Measurements from ENCODE around the gene TRIO. TPM values are rescaled to one million over a fixed set of nuclear protein-coding genes. Genes with fewer than 3 reads are reported as not detected.

The TRIO gene
- total and polyA plus RNA-seq, 3 experiments from 2014 or later, result 0.89 to 4.4 (median 4.2) TPM

DNA sequence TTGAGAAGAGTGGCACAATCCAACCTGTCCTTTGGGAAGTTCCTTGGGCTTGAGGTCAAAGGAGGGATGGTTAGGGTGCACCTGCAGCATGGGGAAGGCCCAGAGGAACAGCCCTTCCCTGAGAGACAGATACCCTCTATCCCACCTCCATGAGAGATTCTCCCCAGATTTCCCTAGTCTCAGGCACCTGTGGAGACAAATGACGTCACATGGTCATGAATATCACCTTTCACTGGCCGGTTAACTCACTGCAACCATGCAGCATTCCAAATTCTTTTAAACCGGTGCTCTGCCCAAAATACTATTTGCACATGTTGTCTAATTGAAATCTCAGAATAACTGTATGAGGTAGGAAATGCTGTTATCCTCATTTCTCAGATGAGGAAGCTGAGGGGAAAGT, 15.6 kb upstream of the TRIO start:
- Mint-ChIP-seq H3K4me1 (no peaks in the 10 kb centered on the region), H3K4me3 (no peak overlapping the region), H3K27ac (no peak overlapping the region), H3K36me3 (no peaks in the 10 kb centered on the region), H3K27me3 (peaks cover 0 to 10% of the 10 kb centered on the region in 2 donors), H3K9me3 (peaks cover 0 to 3% (median 0%) of the 10 kb centered on the region in 5 donors)
- Histone ChIP-seq H3K9me3 (ENCODE audit: low read length) (no peaks in the 10 kb centered on the region), H3K4me1 (ENCODE audit: insufficient read depth, low read length) (no peaks in the 10 kb centered on the region), H3K27ac (ENCODE audit: low read depth, low read length) (no peak overlapping the region), H3K36me3 (ENCODE audit: insufficient read depth, low read length) (no peaks in the 10 kb centered on the region), H3K4me3 (ENCODE audit: low read length) (no peak overlapping the region), H3K27me3 (ENCODE audit: insufficient read depth, low read length, poor library complexity, severe bottlenecking) (no peaks in the 10 kb centered on the region)
- no peak for DNase-seq
- ChIA-PET POLR2A (no interaction called here), CTCF (no interaction called here)

- Histone ChIP-seq H3K4me1 (ENCODE audit: insufficient read depth, low read length) (no peaks in the 10 kb centered on the region), H3K27me3 (ENCODE audit: insufficient read depth, low read length, poor library complexity, severe bottlenecking) (no peaks in the 10 kb centered on the region), H3K9me3 (ENCODE audit: low read length) (no peaks in the 10 kb centered on the region), H3K27ac (ENCODE audit: low read depth, low read length) (no peak overlapping the region), H3K4me3 (ENCODE audit: low read length) (no peak overlapping the region), H3K36me3 (ENCODE audit: insufficient read depth, low read length) (no peaks in the 10 kb centered on the region)
- Mint-ChIP-seq H3K4me3 (no peak overlapping the region), H3K36me3 (no peaks in the 10 kb centered on the region), H3K9me3 (peaks cover 0 to 3% (median 0%) of the 10 kb centered on the region in 5 donors), H3K27me3 (peaks cover 0 to 11% of the 10 kb centered on the region in 2 donors), H3K4me1 (no peaks in the 10 kb centered on the region), H3K27ac (no peak overlapping the region)
- CTCF ChIA-PET, result no interaction called here
- no peak for DNase-seq
- POLR2A ChIA-PET, result no interaction called here
Measured at GRCh38 chr5:14128079-14128478, 15.1 kb upstream of the TRIO start.

DNA sequence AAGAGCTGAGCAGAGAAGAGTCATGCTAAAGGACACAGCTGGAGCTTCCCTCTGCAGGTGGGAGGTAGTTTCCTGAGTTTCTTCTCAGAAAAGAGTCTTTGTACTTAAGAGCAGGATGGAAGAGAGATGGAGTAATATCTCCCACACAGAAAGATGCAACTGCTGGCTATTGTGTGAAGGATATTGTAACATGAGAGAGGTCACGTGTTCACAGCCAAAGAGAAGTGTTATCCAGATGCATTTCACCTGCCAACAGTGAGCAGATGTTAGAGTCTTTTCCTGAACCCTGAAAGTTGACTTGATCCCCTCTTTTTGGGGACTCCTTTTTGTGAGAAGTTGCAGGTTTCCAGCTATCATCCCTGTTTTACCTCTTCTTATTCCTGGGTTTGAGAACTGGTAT, 14.0 kb upstream of the TRIO start:
- no peaks in the 10 kb centered on the region for H3K4me1 ChIP-seq (ENCODE audit: insufficient read depth, low read length)
- H3K4me1 Mint-ChIP-seq, result no peaks in the 10 kb centered on the region
- no peak overlapping the region for H3K4me3 ChIP-seq (ENCODE audit: low read length)
- H3K9me3 ChIP-seq (ENCODE audit: low read length), result no peaks in the 10 kb centered on the region
- peaks cover 0 to 4% (median 0%) of the 10 kb centered on the region in 5 donors for H3K9me3 Mint-ChIP-seq
- peak overlapping the region in 1 of 8 donors; percentile 51 for H3K27ac Mint-ChIP-seq
- H3K27me3 Mint-ChIP-seq, result peaks cover 3 to 15% of the 10 kb centered on the region in 2 donors
- H3K4me3 Mint-ChIP-seq, result no peak overlapping the region
- no peaks in the 10 kb centered on the region for H3K27me3 ChIP-seq (ENCODE audit: insufficient read depth, low read length, poor library complexity, severe bottlenecking)
- no peaks in the 10 kb centered on the region for H3K36me3 ChIP-seq (ENCODE audit: insufficient read depth, low read length)
- POLR2A ChIA-PET, result no interaction called here
- DNase-seq, result no peak
- CTCF ChIA-PET, result no interaction called here
- H3K36me3 Mint-ChIP-seq, result no peaks in the 10 kb centered on the region
- no peak overlapping the region for H3K27ac ChIP-seq (ENCODE audit: low read depth, low read length)

GRCh38 chr5:14131855-14132503, 11.2 kb upstream of the TRIO start:
- ChIA-PET CTCF (no interaction called here), POLR2A (no interaction called here)
- Histone ChIP-seq H3K27ac (ENCODE audit: low read depth, low read length) (no peak overlapping the region), H3K9me3 (ENCODE audit: low read length) (no peaks in the 10 kb centered on the region), H3K4me1 (ENCODE audit: insufficient read depth, low read length) (no peaks in the 10 kb centered on the region), H3K4me3 (ENCODE audit: low read length) (no peak overlapping the region), H3K36me3 (ENCODE audit: insufficient read depth, low read length) (no peaks in the 10 kb centered on the region), H3K27me3 (ENCODE audit: insufficient read depth, low read length, poor library complexity, severe bottlenecking) (no peaks in the 10 kb centered on the region)
- peaks cover 10 to 37% of the 10 kb centered on the region in 2 donors for H3K27me3 Mint-ChIP-seq
- H3K27ac Mint-ChIP-seq, result no peak overlapping the region
- no peaks in the 10 kb centered on the region for H3K4me1 Mint-ChIP-seq
- H3K36me3 Mint-ChIP-seq, result no peaks in the 10 kb centered on the region
- peaks cover 4 to 6% (median 5%) of the 10 kb centered on the region in 5 donors for H3K9me3 Mint-ChIP-seq
- H3K4me3 Mint-ChIP-seq, result no peak overlapping the region
- no peak for DNase-seq

DNA sequence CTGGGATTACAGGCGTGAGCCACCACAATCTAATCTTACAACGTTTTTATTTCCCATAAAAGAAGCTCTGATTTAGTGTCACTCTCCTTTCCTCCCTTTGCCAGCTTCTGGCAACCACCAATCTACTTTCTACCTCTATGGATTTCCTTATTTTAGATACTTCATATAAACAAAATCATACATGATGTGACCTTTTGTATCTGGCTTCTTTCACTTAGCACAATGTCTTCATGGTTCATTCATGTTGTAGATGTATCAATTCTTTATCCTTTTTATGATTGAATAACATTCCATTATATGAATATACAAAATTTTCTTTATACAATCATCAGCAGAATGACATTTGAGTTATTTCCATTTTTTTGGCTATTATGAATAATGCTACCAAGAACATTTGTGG, 9.7 kb upstream of the TRIO start:
- Histone ChIP-seq H3K27me3 (ENCODE audit: insufficient read depth, low read length, poor library complexity, severe bottlenecking) (peaks cover 3% of the 10 kb centered on the region), H3K4me3 (ENCODE audit: low read length) (no peak overlapping the region), H3K4me1 (ENCODE audit: insufficient read depth, low read length) (no peaks in the 10 kb centered on the region), H3K27ac (ENCODE audit: low read depth, low read length) (no peak overlapping the region), H3K9me3 (ENCODE audit: low read length) (no peaks in the 10 kb centered on the region), H3K36me3 (ENCODE audit: insufficient read depth, low read length) (no peaks in the 10 kb centered on the region)
- DNase-seq, result no peak
- ChIA-PET POLR2A (no interaction called here), CTCF (no interaction called here)
- Mint-ChIP-seq H3K9me3 (peaks cover 4 to 6% (median 5%) of the 10 kb centered on the region in 5 donors), H3K36me3 (no peaks in the 10 kb centered on the region), H3K27ac (no peak overlapping the region), H3K27me3 (peaks cover 10 to 46% of the 10 kb centered on the region in 2 donors), H3K4me1 (no peaks in the 10 kb centered on the region), H3K4me3 (no peak overlapping the region)

GRCh38 chr5:14134083-14134482, 9.1 kb upstream of the TRIO start:
- Histone ChIP-seq H3K27ac (ENCODE audit: low read depth, low read length) (no peak overlapping the region), H3K27me3 (ENCODE audit: insufficient read depth, low read length, poor library complexity, severe bottlenecking) (peaks cover 6% of the 10 kb centered on the region), H3K36me3 (ENCODE audit: insufficient read depth, low read length) (no peaks in the 10 kb centered on the region), H3K4me1 (ENCODE audit: insufficient read depth, low read length) (no peaks in the 10 kb centered on the region), H3K4me3 (ENCODE audit: low read length) (no peak overlapping the region), H3K9me3 (ENCODE audit: low read length) (no peaks in the 10 kb centered on the region)
- no peaks in the 10 kb centered on the region for H3K36me3 Mint-ChIP-seq
- peaks cover 12 to 53% of the 10 kb centered on the region in 2 donors for H3K27me3 Mint-ChIP-seq
- no peak for DNase-seq
- ChIA-PET CTCF (no interaction called here), POLR2A (no interaction called here)
- H3K9me3 Mint-ChIP-seq, result peaks cover 4 to 6% (median 5%) of the 10 kb centered on the region in 5 donors
- H3K4me1 Mint-ChIP-seq, result no peaks in the 10 kb centered on the region
- no peak overlapping the region for H3K4me3 Mint-ChIP-seq
- H3K27ac Mint-ChIP-seq, result no peak overlapping the region

DNA sequence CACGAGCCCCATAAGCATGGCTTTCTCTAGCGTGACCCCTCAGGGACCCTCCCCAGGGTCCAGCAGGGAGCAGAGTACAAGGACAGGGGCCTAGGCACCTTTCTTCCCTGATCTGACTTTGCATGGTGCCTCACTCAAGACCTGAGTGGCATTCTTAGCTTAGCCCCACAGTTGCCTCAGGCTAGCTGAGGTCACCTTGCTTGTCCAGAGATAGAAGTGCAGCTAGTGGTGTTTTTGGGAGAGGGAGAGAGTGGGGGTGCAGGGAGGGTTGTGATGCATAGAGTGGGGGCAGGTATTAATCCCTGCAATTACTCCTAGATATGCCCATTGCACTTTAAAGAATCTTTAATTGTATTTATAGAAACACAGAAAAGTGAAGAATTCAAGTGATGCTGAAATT, 8.4 kb upstream of the TRIO start:
- H3K4me1 Mint-ChIP-seq, result no peaks in the 10 kb centered on the region
- no peak overlapping the region for H3K4me3 ChIP-seq (ENCODE audit: low read length)
- no peak overlapping the region for H3K27ac ChIP-seq (ENCODE audit: low read depth, low read length)
- ChIA-PET POLR2A (no interaction called here), CTCF (no interaction called here)
- H3K27me3 ChIP-seq (ENCODE audit: insufficient read depth, low read length, poor library complexity, severe bottlenecking), result peaks cover 6% of the 10 kb centered on the region
- no peak overlapping the region for H3K27ac Mint-ChIP-seq
- H3K4me3 Mint-ChIP-seq, result no peak overlapping the region
- no peaks in the 10 kb centered on the region for H3K36me3 Mint-ChIP-seq
- no peaks in the 10 kb centered on the region for H3K9me3 ChIP-seq (ENCODE audit: low read length)
- H3K36me3 ChIP-seq (ENCODE audit: insufficient read depth, low read length), result no peaks in the 10 kb centered on the region
- H3K4me1 ChIP-seq (ENCODE audit: insufficient read depth, low read length), result no peaks in the 10 kb centered on the region
- DNase-seq, result no peak
- peaks cover 4 to 6% (median 5%) of the 10 kb centered on the region in 5 donors for H3K9me3 Mint-ChIP-seq
- peaks cover 18 to 59% of the 10 kb centered on the region in 2 donors for H3K27me3 Mint-ChIP-seq

GRCh38 chr5:14135621-14136020, 7.5 kb upstream of the TRIO start:
- Mint-ChIP-seq H3K4me3 (no peak overlapping the region), H3K36me3 (no peaks in the 10 kb centered on the region), H3K27ac (no peak overlapping the region), H3K4me1 (no peaks in the 10 kb centered on the region), H3K9me3 (peaks cover 4 to 6% (median 5%) of the 10 kb centered on the region in 5 donors), H3K27me3 (peaks cover 20 to 64% of the 10 kb centered on the region in 2 donors)
- no peak for DNase-seq
- CTCF ChIA-PET, result no interaction called here
- Histone ChIP-seq H3K4me1 (ENCODE audit: insufficient read depth, low read length) (no peaks in the 10 kb centered on the region), H3K4me3 (ENCODE audit: low read length) (no peak overlapping the region), H3K27me3 (ENCODE audit: insufficient read depth, low read length, poor library complexity, severe bottlenecking) (peaks cover 9% of the 10 kb centered on the region), H3K27ac (ENCODE audit: low read depth, low read length) (no peak overlapping the region), H3K9me3 (ENCODE audit: low read length) (no peaks in the 10 kb centered on the region), H3K36me3 (ENCODE audit: insufficient read depth, low read length) (no peaks in the 10 kb centered on the region)
- POLR2A ChIA-PET, result no interaction called here

Data from CD8-positive, alpha-beta memory T cell (primary cell).